ENCODE data around the gene NAA80.

Gene NAA80

GRCh38 chr3:50298836-50299637 is at the start of gene NAA80, which contains the start of gene HYAL3:
Gene NAA80, minus strand, starts transcription at chr3:50299405. Its CDS starts 1,942 bp downstream, at chr3:50297463.
Gene HYAL3, minus strand, starts transcription at chr3:50299405. Its CDS starts 3,803 bp downstream, at chr3:50295602.
- peak; percentile 99 for DNase-seq (ENCODE audit: low read depth)

- no peak for DNase-seq (ENCODE audit: low read depth)
Measured at GRCh38 chr3:50347187-50347813, 48.1 kb upstream of the NAA80 start.

GRCh38 chr3:50345586-50346234 is 46.5 kb upstream of the NAA80 start, which contains the start of gene ZMYND10:
Gene ZMYND10, minus strand, starts transcription at chr3:50345732. Its CDS starts 153 bp downstream, at chr3:50345579.
- no peak for DNase-seq (ENCODE audit: low read depth)

GRCh38 chr3:50345008-50345407 is 45.8 kb upstream of the NAA80 start:
- DNase-seq (ENCODE audit: low read depth): no peak

GRCh38 chr3:50342813-50343633 is 43.8 kb upstream of the NAA80 start:
- DNase-seq (ENCODE audit: low read depth): no peak

GRCh38 chr3:50341996-50342650 is 42.9 kb upstream of the NAA80 start:
- no peak for DNase-seq (ENCODE audit: low read depth)

- DNase-seq (ENCODE audit: low read depth): no peak
Measured at GRCh38 chr3:50341537-50341936, 42.3 kb upstream of the NAA80 start.

- no peak for DNase-seq (ENCODE audit: low read depth)
Measured at GRCh38 chr3:50340448-50341329, 41.5 kb upstream of the NAA80 start, which contains the start of gene RASSF1. Gene RASSF1, minus strand, starts transcription at chr3:50340836. Its CDS starts 31 bp downstream, at chr3:50340805.

- no peak for DNase-seq (ENCODE audit: low read depth)
Measured at GRCh38 chr3:50340147-50340447, 40.9 kb upstream of the NAA80 start.

- DNase-seq (ENCODE audit: low read depth): no peak
Measured at GRCh38 chr3:50339485-50340146, 40.4 kb upstream of the NAA80 start.

- no peak for DNase-seq (ENCODE audit: low read depth)
Measured at GRCh38 chr3:50338965-50339364, 39.8 kb upstream of the NAA80 start.

- peak; percentile 99 for DNase-seq (ENCODE audit: low read depth)
Measured at GRCh38 chr3:50337175-50337861, 38.1 kb upstream of the NAA80 start.

- no peak for DNase-seq (ENCODE audit: low read depth)
Measured at GRCh38 chr3:50336452-50337174, 37.4 kb upstream of the NAA80 start.

GRCh38 chr3:50334339-50335075 is 35.3 kb upstream of the NAA80 start:
- DNase-seq (ENCODE audit: low read depth): no peak

- DNase-seq (ENCODE audit: low read depth): peak; percentile 69
Measured at GRCh38 chr3:50333744-50334328, 34.6 kb upstream of the NAA80 start.

- DNase-seq (ENCODE audit: low read depth): no peak
Measured at GRCh38 chr3:50331364-50331907, 32.2 kb upstream of the NAA80 start.

- no peak for DNase-seq (ENCODE audit: low read depth)
Measured at GRCh38 chr3:50330330-50330729, 31.1 kb upstream of the NAA80 start.
